OCI-LY7 (cell line): ENCODE results near the gene FOXL2. TPM values are rescaled to one million over a fixed set of nuclear protein-coding genes. Genes with fewer than 3 reads are reported as not detected.

ENCODE experiments used
- Bru-seq: library from RNA; stranded (reverse); fragments of 400-500 nt; gene quantifications from one replicate; lab custom pipeline; 2021; lab: Mats Ljungman, UMichigan
- BruChase-seq, 2 experiments: library from RNA; stranded (reverse); fragments of 400-500 nt; gene quantifications; one replicate each; lab custom pipeline; 2021; lab: Mats Ljungman, UMichigan
- BruUV-seq: library from RNA; stranded (reverse); fragments of 400-500 nt; replicated peaks from 2 replicates; lab custom pipeline; 2021; lab: Mats Ljungman, UMichigan
- CTCF ChIA-PET: fragments of 300-600 bp; sonication (Branson Sonifier 250); formaldehyde crosslinking; loops from one replicate; lab custom pipeline; 2022; ENCODE audit warnings: antibody characterized with exemption; ENCODE audit not compliant: unreplicated experiment; lab: Charles Lee
- POLR2A ChIA-PET: fragments of 300-600 bp; sonication (Branson Sonifier 250); formaldehyde crosslinking; loops from one replicate; lab custom pipeline; 2022; ENCODE audit warnings: antibody characterized with exemption; lab: Charles Lee
- DNase-seq: peaks from one replicate; pipeline ENCODE4 v3.0.0-alpha.2; 2015; ENCODE audit warnings: low spot score
- H2AFZ ChIP-seq: fragments of 200-600 bp; sonication (generic), shearing (Covaris generic); 2 replicates; pipeline ENCODE4 v1.6.1; 2014; ENCODE audit warnings: mild to moderate bottlenecking, antibody characterized with exemption, low read length, moderate library complexity
- H3K27ac ChIP-seq: fragments of 200-600 bp; sonication (generic); 2 replicates; pipeline ENCODE4 v1.5.1; 2014; ENCODE audit warnings: mixed run types, low read depth, mild to moderate bottlenecking, moderate library complexity, low read length, inconsistent platforms; ENCODE audit not compliant: poor library complexity, severe bottlenecking
- H3K36me3 ChIP-seq: fragments of 200-600 bp; sonication (generic); 2 replicates; pipeline ENCODE4 v1.6.1; 2014; ENCODE audit warnings: mild to moderate bottlenecking, antibody characterized with exemption, low read length, moderate library complexity, mixed read lengths; ENCODE audit not compliant: insufficient read depth
- H3K4me1 ChIP-seq: fragments of 200-600 bp; sonication (generic); 2 replicates; pipeline ENCODE4 v1.5.1; 2014; ENCODE audit warnings: mild to moderate bottlenecking, low read length; ENCODE audit not compliant: insufficient read depth, poor library complexity, severe bottlenecking
- H3K4me2 ChIP-seq: fragments of 200-600 bp; sonication (generic); 2 replicates; pipeline ENCODE4 v1.6.1; 2014; ENCODE audit warnings: mild to moderate bottlenecking, low read length
- H3K4me3 ChIP-seq: fragments of 200-600 bp; sonication (generic); 2 replicates; pipeline ENCODE4 v1.5.1; 2014; ENCODE audit warnings: mild to moderate bottlenecking, low read depth, low read length; ENCODE audit not compliant: poor library complexity, severe bottlenecking
- H3K79me2 ChIP-seq: fragments of 200-600 bp; sonication (generic); 2 replicates; pipeline ENCODE4 v1.6.1; 2016; ENCODE audit warnings: low read depth, mild to moderate bottlenecking, low read length, moderate library complexity, mixed read lengths; ENCODE audit not compliant: insufficient read depth
- H3K9me2 ChIP-seq: fragments of 200-600 bp; sonication (generic); 2 replicates; pipeline ENCODE4 v1.6.1; 2016; ENCODE audit warnings: mild to moderate bottlenecking, low read length, mixed read lengths; ENCODE audit not compliant: insufficient read depth
- H3K9me3 ChIP-seq: fragments of 200-600 bp; sonication (generic); 2 replicates; pipeline ENCODE4 v1.6.1; 2014; ENCODE audit warnings: mild to moderate bottlenecking, mixed run types, low read length, mixed read lengths
- H4K20me1 ChIP-seq: fragments of 200-600 bp; sonication (generic); 2 replicates; pipeline ENCODE4 v1.6.1; 2014; ENCODE audit warnings: mild to moderate bottlenecking, antibody characterized with exemption, low read length, moderate library complexity, mixed read lengths; ENCODE audit not compliant: insufficient read depth
- EZH2phosphoT487 ChIP-seq: fragments of 200-600 bp; sonication (generic); IDR thresholded peaks from 2 replicates; pipeline ENCODE4 v1.6.1; 2018; ENCODE audit warnings: low read depth, borderline replicate concordance, mild to moderate bottlenecking, mixed run types, antibody characterized with exemption, low read length, moderate library complexity, mixed read lengths
- intact Hi-C: fragments of 100-400 bp; cut with micrococcal nuclease; formaldehyde crosslinking; loops from one replicate; pipeline ENCODE4 v1.10.0; 2022; ENCODE audit not compliant: unreplicated experiment
- long read RNA-seq: library from polyadenylated mRNA; stranded (forward); transcript quantifications from one replicate; pipeline ENCODE4 v2.0.0, GENCODE V29; 2022
- total RNA-seq, 2 experiments: library from RNA; depleted of rRNA in 1 of 2; stranded (reverse); fragments of >200 nt in 1 of 2; shearing (Covaris generic) in 1 of 2; gene quantifications; 2 replicates each; pipeline ENCODE4 v1.2.3, GENCODE V29; 2014 to 2022
- TF ChIP-seq, protein P1 (sequence below): fragments of 200-600 bp; sonication (generic); conservative IDR thresholded peaks from 2 replicates; pipeline ENCODE4 v1.5.1; 2014; ENCODE audit warnings: mild to moderate bottlenecking, antibody characterized with exemption, low read length, moderate library complexity, mixed read lengths

FOXL2 gene
- not detected in 2 replicates for total RNA-seq (2014; rRNA removed; shearing (Covaris generic))
- not detected in 2 replicates for total RNA-seq (2022)
- Bru-seq, nascent RNA: not detected
- not detected for BruChase-seq, experiment 1, labeled RNA remaining after a 6-hour chase
- BruChase-seq, experiment 2, labeled RNA remaining after a 2-hour chase: not detected
- long read RNA-seq: 0 reads

DNA sequence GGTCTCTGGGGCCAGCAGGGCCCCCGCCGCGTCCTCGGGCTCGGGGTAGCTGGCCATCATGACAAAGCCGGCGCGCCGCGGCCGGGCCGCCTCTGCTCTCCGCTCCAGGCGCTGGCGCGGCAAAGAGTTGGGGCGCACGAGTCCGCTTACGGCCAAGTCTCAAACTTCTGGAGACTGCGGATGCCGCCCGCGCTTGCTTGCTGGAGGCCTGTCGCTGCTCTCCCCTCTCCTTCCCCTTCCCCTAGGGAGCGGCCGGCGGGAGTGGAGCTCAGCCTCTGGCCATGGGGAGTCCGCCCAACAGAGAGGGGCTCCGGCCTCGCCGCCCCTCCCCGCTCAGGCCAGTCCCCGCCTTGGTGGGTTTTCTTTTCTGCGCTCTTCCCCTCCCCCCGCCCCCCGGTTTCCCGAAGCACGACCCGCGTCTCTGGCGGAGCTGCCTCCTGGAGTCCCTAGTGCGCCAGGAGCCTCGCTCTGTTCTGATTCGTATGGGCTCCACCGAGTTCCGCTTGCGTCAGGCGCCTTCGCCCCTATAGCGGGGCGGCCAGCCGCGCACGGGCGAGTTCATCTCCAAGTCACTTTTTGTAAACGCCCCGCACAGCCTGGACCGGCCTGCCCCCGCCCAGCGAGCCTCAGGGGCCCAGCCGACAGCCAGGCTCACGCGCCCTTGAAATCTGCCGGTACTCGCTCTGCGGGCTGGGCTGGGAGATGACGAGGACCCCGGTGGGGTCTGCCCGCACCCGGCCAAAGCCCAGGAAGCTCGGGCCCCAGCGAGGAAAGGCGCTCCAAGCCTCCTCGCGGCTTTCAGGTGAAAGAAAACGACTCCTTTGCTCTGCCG, at the start of gene FOXL2, which contains the start of gene FOXL2NB:
TSS of gene FOXL2 (minus strand) at position 475 of the 832 bp plus-strand sequence. CDS start at position 60, 415 bp downstream.
TSS of gene FOXL2NB (plus strand) at position 555 of the 832 bp plus-strand sequence. CDS start at position 703, 148 bp downstream.
- H3K4me2 ChIP-seq: no peak within 1 kb of the TSS
- no TSS peak for BruUV-seq
- H3K9me2 ChIP-seq: no peaks in the 10 kb centered on the region
- H3K36me3 ChIP-seq: no peaks in the 10 kb centered on the region
- intact Hi-C loops: no loop called here
- H2AFZ ChIP-seq: no peak within 1 kb of the TSS
- H3K9me3 ChIP-seq: no peaks in the 10 kb centered on the region
- H3K4me1 ChIP-seq: no peaks in the 10 kb centered on the region
- ChIA-PET CTCF (no interaction called here), POLR2A (no interaction called here)
- TF ChIP-seq, protein P1, sequence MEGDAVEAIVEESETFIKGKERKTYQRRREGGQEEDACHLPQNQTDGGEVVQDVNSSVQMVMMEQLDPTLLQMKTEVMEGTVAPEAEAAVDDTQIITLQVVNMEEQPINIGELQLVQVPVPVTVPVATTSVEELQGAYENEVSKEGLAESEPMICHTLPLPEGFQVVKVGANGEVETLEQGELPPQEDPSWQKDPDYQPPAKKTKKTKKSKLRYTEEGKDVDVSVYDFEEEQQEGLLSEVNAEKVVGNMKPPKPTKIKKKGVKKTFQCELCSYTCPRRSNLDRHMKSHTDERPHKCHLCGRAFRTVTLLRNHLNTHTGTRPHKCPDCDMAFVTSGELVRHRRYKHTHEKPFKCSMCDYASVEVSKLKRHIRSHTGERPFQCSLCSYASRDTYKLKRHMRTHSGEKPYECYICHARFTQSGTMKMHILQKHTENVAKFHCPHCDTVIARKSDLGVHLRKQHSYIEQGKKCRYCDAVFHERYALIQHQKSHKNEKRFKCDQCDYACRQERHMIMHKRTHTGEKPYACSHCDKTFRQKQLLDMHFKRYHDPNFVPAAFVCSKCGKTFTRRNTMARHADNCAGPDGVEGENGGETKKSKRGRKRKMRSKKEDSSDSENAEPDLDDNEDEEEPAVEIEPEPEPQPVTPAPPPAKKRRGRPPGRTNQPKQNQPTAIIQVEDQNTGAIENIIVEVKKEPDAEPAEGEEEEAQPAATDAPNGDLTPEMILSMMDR: no peak
- no peak for TF ChIP-seq EZH2phosphoT487
- no peak within 1 kb of the TSS for H3K27ac ChIP-seq
- no peak for DNase-seq
- H4K20me1 ChIP-seq: no peaks in the 10 kb centered on the region
- H3K79me2 ChIP-seq: no peaks in the 10 kb centered on the region
- H3K4me3 ChIP-seq: no peak within 1 kb of the TSS

DNA sequence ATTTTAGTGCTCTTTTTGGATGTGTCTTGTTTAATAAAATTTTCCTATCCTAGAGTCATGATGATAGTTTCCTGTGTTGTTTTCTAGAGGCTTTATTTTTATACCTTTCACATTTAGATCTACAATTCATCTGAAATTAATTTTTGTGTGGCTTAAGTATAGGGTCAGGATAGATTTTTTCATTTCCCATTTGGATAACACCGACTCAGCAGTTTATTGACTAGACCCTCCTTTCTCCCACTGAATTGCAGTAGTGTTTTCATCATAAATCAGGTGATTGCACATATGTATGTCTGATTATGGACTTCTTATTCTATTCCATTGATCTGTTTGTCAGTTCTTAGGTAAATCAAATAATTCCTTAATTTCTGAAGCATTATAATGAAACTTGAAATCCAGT, 48.8 kb upstream of the FOXL2 start:
- DNase-seq: no peak
- no peaks in the 10 kb centered on the region for H3K79me2 ChIP-seq
- H3K4me1 ChIP-seq: no peaks in the 10 kb centered on the region
- no peaks in the 10 kb centered on the region for H4K20me1 ChIP-seq
- intact Hi-C loops: no loop called here
- H3K36me3 ChIP-seq: no peaks in the 10 kb centered on the region
- no peak for TF ChIP-seq EZH2phosphoT487
- TF ChIP-seq, protein P1: no peak
- no TSS peak for BruUV-seq
- H3K4me3 ChIP-seq: no peak overlapping the region
- ChIA-PET CTCF (no interaction called here), POLR2A (no interaction called here)
- no peak overlapping the region for H2AFZ ChIP-seq
- no peak overlapping the region for H3K4me2 ChIP-seq
- H3K9me2 ChIP-seq: no peaks in the 10 kb centered on the region
- no peaks in the 10 kb centered on the region for H3K9me3 ChIP-seq
- no peak overlapping the region for H3K27ac ChIP-seq
